22Rv1 (cell line): ENCODE results near the gene CARF.
"Not testable (repeated sequence)": the region's sequence is repeated elsewhere in the genome, so short reads cannot be mapped to it uniquely, and the experiment has no call there.

Experiments used
- H3K27ac ChIP-seq: fragments of 450-650 bp; 2 replicates; pipeline ENCODE4 v1.5.1; 2017
- CTCF ChIP-seq: fragments of 450-650 bp; IDR thresholded peaks from 2 replicates; pipeline ENCODE4 v1.5.1; 2017; ENCODE audit warnings: mild to moderate bottlenecking
- ZFX ChIP-seq: fragments of 450-650 bp; IDR thresholded peaks from 2 replicates; pipeline ENCODE4 v1.6.1; 2017; ENCODE audit warnings: antibody characterized with exemption, borderline replicate concordance

The CARF gene

GRCh38 chr2:202944408-202944807 lies 32.3 kb downstream of the CARF start:
- TF ChIP-seq CTCF: no peak
- TF ChIP-seq ZFX: no peak
- H3K27ac ChIP-seq: no peak overlapping the region

GRCh38 chr2:202944816-202945215 lies 32.7 kb downstream of the CARF start:
- TF ChIP-seq ZFX (no peak), CTCF (no peak)
- H3K27ac ChIP-seq: no peak overlapping the region

DNA sequence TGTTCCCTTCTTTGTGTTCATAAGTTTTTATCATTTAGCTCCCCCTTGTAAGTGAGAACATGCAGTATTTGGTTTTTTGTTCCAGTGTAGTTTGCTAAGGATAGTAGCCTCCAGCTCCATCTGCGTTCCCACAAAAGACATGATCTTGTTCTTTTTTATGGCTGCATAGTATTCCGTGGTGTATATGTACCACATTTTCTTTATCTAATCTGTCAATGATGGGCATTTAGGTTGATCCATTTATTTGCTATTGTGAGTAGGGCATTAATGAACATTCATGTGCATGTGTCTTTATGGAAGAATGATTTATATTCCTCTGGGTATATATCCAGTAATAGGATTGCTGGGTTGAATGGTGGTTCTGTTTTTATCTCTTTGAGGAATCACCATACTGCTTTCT lies 33.4 kb downstream of the CARF start:
- TF ChIP-seq CTCF (no peak), ZFX (no peak)

GRCh38 chr2:202949333-202949732 lies 37.3 kb downstream of the CARF start:
- H3K27ac ChIP-seq: not testable (repeated sequence)

More for the DNA sequence above, 33.4 kb downstream of the CARF start:
- H3K27ac ChIP-seq: no peak overlapping the region

GRCh38 chr2:202950592-202950991 lies 38.5 kb downstream of the CARF start:
- no peak overlapping the region for H3K27ac ChIP-seq
- TF ChIP-seq ZFX: no peak
- no peak for TF ChIP-seq CTCF

DNA sequence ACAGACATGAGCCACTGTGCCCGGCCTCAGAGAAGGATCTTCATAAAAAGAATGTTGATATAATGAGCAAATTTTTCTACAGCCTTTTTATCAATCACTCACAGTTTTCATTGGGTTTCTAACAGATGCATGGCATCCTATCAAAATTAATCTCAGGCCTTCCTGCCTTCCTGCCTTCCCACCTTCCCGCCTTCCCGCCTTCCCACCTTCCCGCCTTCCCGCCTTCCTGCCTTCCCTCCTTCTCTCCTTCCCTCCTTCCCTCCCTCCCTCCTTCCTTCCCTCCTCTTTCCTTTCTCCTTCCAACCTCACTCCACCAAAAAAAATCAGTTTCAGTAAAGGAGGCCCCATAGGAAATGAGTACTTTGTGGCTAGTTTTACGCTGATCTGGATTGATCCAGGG lies 48.4 kb downstream of the CARF start:
- TF ChIP-seq ZFX (no peak), CTCF (no peak)

DNA sequence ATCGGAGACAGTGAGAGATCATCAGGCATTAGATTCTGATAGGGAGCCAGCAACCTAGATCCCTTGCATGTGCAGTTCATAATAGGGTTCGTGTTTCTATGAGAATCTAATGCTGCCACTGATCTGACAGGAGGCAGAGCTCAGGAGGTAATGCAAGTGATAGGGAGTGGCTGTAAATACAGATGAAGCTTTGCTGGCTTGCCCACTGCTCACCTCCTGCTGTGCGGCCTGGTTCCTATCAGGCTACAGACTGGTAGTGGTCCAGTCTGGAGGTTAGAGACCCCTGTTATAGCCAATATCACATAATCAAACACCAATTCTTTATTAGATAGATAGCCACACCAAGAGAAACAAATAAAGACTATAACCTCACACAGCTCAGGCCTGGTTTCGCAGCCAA lies 51.6 kb downstream of the CARF start:
- H3K27ac ChIP-seq: no peak overlapping the region
- no peak for TF ChIP-seq ZFX
- no peak for TF ChIP-seq CTCF

More for the DNA sequence above, 48.4 kb downstream of the CARF start:
- no peak overlapping the region for H3K27ac ChIP-seq

GRCh38 chr2:202965810-202966460 lies 53.9 kb downstream of the CARF start:
- H3K27ac ChIP-seq: no peak overlapping the region
- TF ChIP-seq ZFX (no peak), CTCF (no peak)

DNA sequence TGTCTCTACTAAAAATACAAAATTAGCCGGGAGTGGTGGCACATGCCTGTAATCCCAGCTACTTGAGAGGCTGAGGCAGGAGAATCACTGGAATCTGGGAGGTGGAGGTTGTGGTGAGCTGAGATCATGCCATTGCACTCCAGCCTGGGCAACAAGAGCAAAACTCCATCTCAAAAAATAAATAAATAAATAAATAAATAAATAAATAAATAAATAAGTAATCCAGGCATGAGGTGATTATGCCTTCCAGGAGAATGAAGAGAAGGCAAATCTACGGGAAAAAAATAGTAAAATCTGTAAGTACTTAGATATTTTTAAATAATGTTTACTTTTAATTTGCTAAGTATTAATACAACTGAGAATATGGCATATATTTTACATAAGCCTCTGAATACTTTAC lies 57.3 kb downstream of the CARF start:
- H3K27ac ChIP-seq: not testable (repeated sequence)
